Fibroblast of villous mesenchyme (primary cell): ENCODE data around the gene ITLN1. TPM values are rescaled to one million over a fixed set of nuclear protein-coding genes. Genes with fewer than 3 reads are reported as not detected.
"Not testable (repeated sequence)": the region's sequence is repeated elsewhere in the genome, so short reads cannot be mapped to it uniquely, and the experiment has no call there.

Source experiments
- DNase-seq: peaks from one replicate; pipeline ENCODE4 v3.0.0-alpha.2; 2010; ENCODE audit warnings: low read depth
- H3K4me3 ChIP-seq: 2 replicates; pipeline ENCODE4 v1.5.1; 2011; ENCODE audit warnings: low read depth, mild to moderate bottlenecking, low read length
- CTCF ChIP-seq: IDR thresholded peaks from 2 replicates; pipeline ENCODE4 v1.5.1; 2012; ENCODE audit warnings: low read depth, mild to moderate bottlenecking, low read length; ENCODE audit not compliant: insufficient read depth
- total RNA-seq: library from RNA; depleted of rRNA; stranded (reverse); fragments of >200 nt; gene quantifications from 2 replicates; pipeline ENCODE4 v1.2.3, GENCODE V29; 2012

ITLN1 gene
- total RNA-seq, 1 donor = not detected

- TF ChIP-seq CTCF = no peak
- no peak for DNase-seq
- no peak overlapping the region for H3K4me3 ChIP-seq
These were observed 4.8 kb downstream of the ITLN1 start for GRCh38 chr1:160880216-160880615.

GRCh38 chr1:160879056-160879455 lies 5.9 kb downstream of the ITLN1 start:
- no peak for TF ChIP-seq CTCF
- no peak for DNase-seq
- H3K4me3 ChIP-seq = no peak overlapping the region

DNA sequence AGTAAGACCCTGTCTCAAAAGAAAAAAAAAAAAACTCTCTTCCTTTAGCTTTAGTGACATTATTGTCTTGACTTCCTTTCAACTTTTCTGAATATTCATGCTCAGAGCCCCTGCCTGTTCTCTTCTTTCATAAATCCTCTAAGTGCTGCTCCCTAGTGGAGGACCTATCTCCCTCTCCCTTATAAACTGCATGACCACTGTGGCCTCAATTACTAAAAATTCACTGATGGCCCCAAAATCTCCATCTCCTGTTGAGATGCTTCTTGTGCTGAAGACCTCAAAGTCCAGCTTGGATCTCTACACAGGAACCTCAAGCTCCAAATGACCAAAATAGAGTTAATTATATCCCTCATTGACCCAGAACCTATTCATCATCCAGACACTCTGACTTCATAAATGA lies 7.8 kb downstream of the ITLN1 start:
- peak; percentile 7 for TF ChIP-seq CTCF
- DNase-seq = no peak
- H3K4me3 ChIP-seq = no peak overlapping the region

GRCh38 chr1:160876311-160876710 lies 8.7 kb downstream of the ITLN1 start:
- no peak for DNase-seq
- no peak overlapping the region for H3K4me3 ChIP-seq
- TF ChIP-seq CTCF = no peak

DNA sequence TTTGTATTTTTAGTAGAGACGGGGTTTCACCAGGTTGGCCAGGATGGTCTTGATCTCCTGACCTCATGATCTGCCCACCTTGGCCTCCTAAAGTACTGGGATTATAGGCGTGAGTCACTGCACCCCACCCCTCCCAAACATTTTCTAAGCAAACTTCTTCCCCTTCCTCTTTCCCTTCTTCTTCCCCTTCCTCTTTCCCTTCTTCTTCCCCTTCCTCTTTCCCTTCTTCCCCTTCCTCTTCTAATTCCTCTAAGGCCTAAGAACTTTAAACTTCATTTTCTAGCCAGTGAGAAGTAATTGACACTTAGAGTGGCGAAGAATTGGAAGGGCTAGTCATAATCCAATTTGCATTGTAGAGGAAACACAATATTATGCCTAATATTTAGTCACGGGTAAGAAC lies 9.4 kb downstream of the ITLN1 start:
- H3K4me3 ChIP-seq, DNase-seq: not testable (repeated sequence)

DNA sequence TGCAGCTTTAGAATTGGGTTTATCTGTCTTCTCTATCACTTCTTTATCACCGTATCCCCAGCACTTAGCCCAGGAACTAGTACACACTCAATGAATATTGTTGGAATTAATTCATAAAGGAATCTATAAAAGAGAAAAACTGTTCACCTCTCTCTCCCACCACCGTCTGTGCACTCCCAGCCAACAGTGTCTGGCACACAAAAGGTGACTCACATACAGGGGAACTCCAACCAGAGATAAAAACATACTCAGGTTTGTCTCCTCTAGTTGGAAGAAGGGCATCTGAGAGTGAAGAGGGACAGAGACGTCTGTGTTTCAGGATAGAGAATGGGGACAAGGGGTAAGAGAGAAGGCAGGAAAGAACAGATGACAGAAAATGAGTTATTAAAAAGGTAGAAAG lies 10.0 kb downstream of the ITLN1 start:
- DNase-seq = no peak
- H3K4me3 ChIP-seq = no peak overlapping the region
- TF ChIP-seq CTCF = no peak

GRCh38 chr1:160868141-160868540 lies 16.8 kb downstream of the ITLN1 start:
- TF ChIP-seq CTCF = no peak
- H3K4me3 ChIP-seq = no peak overlapping the region
- DNase-seq = no peak

GRCh38 chr1:160867651-160868050 lies 17.3 kb downstream of the ITLN1 start:
- H3K4me3 ChIP-seq, DNase-seq: not testable (repeated sequence)
